H1 (cell line): ENCODE data around the gene SLC2A11. TPM values are rescaled to one million over a fixed set of nuclear protein-coding genes. Genes with fewer than 3 reads are reported as not detected.

ENCODE experiments used
- EGR1 ChIP-seq: IDR thresholded peaks from 2 replicates; pipeline ENCODE4 v1.6.1; 2011; ENCODE audit warnings: low read depth, low read length, borderline replicate concordance
- RNF2 ChIP-seq: fragments of 200-900, 300-1000 bp; sonication (generic); IDR thresholded peaks from 2 replicates; pipeline ENCODE4 v1.7.1; 2016; ENCODE audit warnings: borderline replicate concordance, low read depth, mild to moderate bottlenecking, antibody characterized with exemption, low read length; ENCODE audit not compliant: poor library complexity, severe bottlenecking; ENCODE audit errors: missing control alignments
- SP4 ChIP-seq: IDR thresholded peaks from 2 replicates; pipeline ENCODE4 v1.6.1; 2012; ENCODE audit warnings: low read length, inconsistent platforms
- SRF ChIP-seq: IDR thresholded peaks from 2 replicates; pipeline ENCODE4 v1.6.1; 2011; ENCODE audit warnings: mild to moderate bottlenecking, low read depth, low read length, moderate library complexity
- TBP ChIP-seq: IDR thresholded peaks from 2 replicates; pipeline ENCODE4 v1.6.1; 2011; ENCODE audit warnings: low read depth, low read length, improper control_type of control experiment
- TEAD4 ChIP-seq: IDR thresholded peaks from 2 replicates; pipeline ENCODE4 v1.6.1; 2012; ENCODE audit warnings: low read depth, low read length, inconsistent platforms, mixed read lengths
- USF2 ChIP-seq: IDR thresholded peaks from 2 replicates; pipeline ENCODE4 v1.6.1; 2011; ENCODE audit warnings: low read length, improper control_type of control experiment
- polyA plus RNA-seq, 7 experiments: library from polyadenylated mRNA; depleted of rRNA in 3 of 7; stranded (reverse) in 5 of 7; unstranded in 2 of 7; fragments of >200 nt in 5 of 7; fragments of 200-250 nt in 2 of 7; gene quantifications; 1 replicate in 5 of 7; 2 replicates in 1 of 7; 4 replicates in 1 of 7; pipeline versions ENCODE4 v1.2.1 to v1.2.3, GENCODE V29; 2011 to 2013; ENCODE audit warnings: missing spikeins in 2 of 7, mixed read lengths in 2 of 7
- total RNA-seq: library from RNA; stranded (reverse); fragmentation: NEBNext Ultra II Directional; extraction: Animal tissue kit (Norgen Biotek cat#: 25700); gene quantifications from 2 replicates; pipeline ENCODE4 v1.2.1, GENCODE V29; 2021

Gene SLC2A11
- total and polyA plus RNA-seq, 2 of the 8 experiments (the other 6 are each of a cell fraction or from before 2014, with no cell fraction given) = 10.7 to 12.5 TPM

GRCh38 chr22:23826510-23827350 is 30.9 kb upstream of the SLC2A11 start (continued):
- TF ChIP-seq USF2 = no peak
- no peak for TF ChIP-seq TEAD4
- no peak for TF ChIP-seq SRF
- no peak for TF ChIP-seq TBP
- TF ChIP-seq RNF2 = no peak
- TF ChIP-seq SP4 = no peak
- TF ChIP-seq EGR1 = no peak
